Activated naive CD4-positive, alpha-beta T cell treated with anti-CD3 and anti-CD28 coated beads, Interleukin-2, amount 50 U/mL, for 72 hours (primary cell): ENCODE results near the gene ADCYAP1. TPM values are rescaled to one million over a fixed set of nuclear protein-coding genes. Genes with fewer than 3 reads are reported as not detected.
A peak's percentile ranks its signal among the peaks of the same experiment; 100 is the strongest.
"Not testable (repeated sequence)": the region's sequence is repeated elsewhere in the genome, so short reads cannot be mapped to it uniquely, and the experiment has no call there.

Experiments
- ATAC-seq, 2 donors: fragments of 150-1000 bp; cut with Tn5 transposase; 2 replicates each; pipeline ENCODE4 v1.10.0; 2021; ENCODE audit warnings: mild to moderate bottlenecking in 2 of 2, moderate library complexity in 2 of 2
- DNase-seq, 2 donors: peaks; one replicate each; pipeline ENCODE4 v3.0.0; 2021 to 2022; ENCODE audit warnings: low spot score in 2 of 2
- H3K27ac Mint-ChIP-seq, 2 donors: one replicate each; pipeline ENCODE4 v1.8.0; 2022; ENCODE audit warnings: mild to moderate bottlenecking in 2 of 2, mixed read lengths in 2 of 2
- H3K36me3 Mint-ChIP-seq, 2 donors: one replicate each; pipeline ENCODE4 v1.8.0; 2022; ENCODE audit warnings: mixed read lengths in 2 of 2
- H3K9me3 Mint-ChIP-seq, 2 donors: one replicate each; pipeline ENCODE4 v1.8.0; 2022; ENCODE audit warnings: mixed read lengths in 2 of 2
- total RNA-seq, 2 donors: library from RNA; stranded (reverse); gene quantifications; one replicate each; pipeline ENCODE4 v1.2.3, GENCODE V29; 2022

The ADCYAP1 gene
- not detected for total RNA-seq

- peaks cover 0 to under 1% of the 10 kb centered on the region in 2 donors for H3K9me3 Mint-ChIP-seq
- DNase-seq (peak in 1 of 2 donors; percentile 2), ATAC-seq (no peak)
- H3K36me3 Mint-ChIP-seq: peaks cover 0 to 21% of the 10 kb centered on the region in 2 donors
- peak within 1 kb of the TSS in 1 of 2 donors; percentile 62 for H3K27ac Mint-ChIP-seq
These were observed at the start of gene ADCYAP1 for GRCh38 chr18:904218-905090. Gene ADCYAP1 (plus strand): TSS chr18:904871. CDS start chr18:905387, 516 bp downstream.

- Mint-ChIP-seq H3K27ac (peak overlapping the region in 1 of 2 donors; percentile 30), H3K9me3 (no peaks in the 10 kb centered on the region), H3K36me3 (no peaks in the 10 kb centered on the region)
- DNase-seq: no peak
- no peak for ATAC-seq
These were observed 46.7 kb upstream of the ADCYAP1 start for GRCh38 chr18:857986-858385.

- peak in 1 of 2 donors; percentile 60 for DNase-seq
- Mint-ChIP-seq H3K9me3 (no peaks in the 10 kb centered on the region), H3K27ac (no peak overlapping the region), H3K36me3 (no peaks in the 10 kb centered on the region)
- peak; percentile 76 to 82 for ATAC-seq
These were observed 39.8 kb upstream of the ADCYAP1 start for GRCh38 chr18:864872-865273.

DNA sequence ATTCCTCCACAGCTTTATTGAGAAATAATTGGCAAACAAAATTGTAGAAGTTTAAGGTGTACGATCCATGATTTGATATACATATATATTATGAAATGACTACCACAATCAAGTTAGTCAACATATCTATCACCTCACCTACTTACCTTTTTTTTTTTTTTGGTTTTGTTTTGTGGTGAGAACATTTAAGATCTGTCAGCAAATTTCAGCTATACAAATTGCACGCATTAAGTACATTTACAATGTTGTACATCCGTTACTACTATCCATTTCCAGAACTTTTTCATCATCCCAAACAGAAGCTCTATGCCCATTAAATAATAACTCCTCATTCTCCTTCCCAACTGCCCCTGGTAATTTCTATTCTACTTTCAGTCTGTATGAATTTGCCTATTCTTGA lies 37.4 kb upstream of the ADCYAP1 start:
- DNase-seq: no peak
- H3K27ac Mint-ChIP-seq: no peak overlapping the region
- no peak for ATAC-seq
- peaks cover 0 to 8% of the 10 kb centered on the region in 2 donors for H3K9me3 Mint-ChIP-seq
- no peaks in the 10 kb centered on the region for H3K36me3 Mint-ChIP-seq

DNA sequence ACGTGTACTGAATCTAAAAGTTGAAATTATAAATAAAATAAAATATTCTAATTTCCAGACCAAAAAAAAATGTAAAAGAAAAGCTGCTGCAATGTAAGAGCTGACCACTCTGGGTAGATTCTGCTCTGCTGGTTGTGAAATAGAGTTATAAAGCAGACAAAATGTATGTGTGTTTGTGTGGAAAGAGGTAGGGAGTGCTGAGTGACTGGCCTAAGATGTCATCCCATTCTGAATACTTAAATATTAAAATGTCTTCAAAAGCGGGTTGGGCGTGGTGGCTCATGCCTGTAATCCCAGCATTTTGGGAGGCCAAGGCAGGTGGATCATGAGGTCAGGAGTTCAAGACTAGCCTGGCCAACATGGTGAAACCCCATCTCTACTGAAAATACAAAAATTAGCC lies 31.2 kb upstream of the ADCYAP1 start:
- not testable (repeated sequence) for H3K9me3 Mint-ChIP-seq, ATAC-seq, DNase-seq, H3K36me3 Mint-ChIP-seq
- H3K27ac Mint-ChIP-seq: peak overlapping the region in 1 of 2 donors; percentile 32

DNA sequence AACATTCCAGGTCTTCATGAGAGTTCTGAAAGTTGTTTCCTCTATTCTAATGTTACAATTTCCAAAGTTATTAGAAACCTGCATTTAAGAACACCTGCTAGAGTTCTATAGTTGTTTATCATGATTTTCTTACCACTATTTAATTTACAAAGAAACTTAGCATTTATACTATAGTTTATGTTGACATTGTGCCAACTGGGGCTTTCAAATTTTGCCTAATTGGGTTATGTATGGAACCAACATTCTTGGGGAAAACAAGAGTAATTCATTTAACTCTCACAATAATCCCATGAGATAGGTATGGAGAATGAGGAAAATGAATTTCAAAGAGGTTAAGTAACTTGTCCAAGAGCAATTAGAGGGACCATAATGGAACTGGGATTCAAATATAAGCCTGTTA lies 28.8 kb upstream of the ADCYAP1 start:
- Mint-ChIP-seq H3K9me3 (peaks cover 0 to 6% of the 10 kb centered on the region in 2 donors), H3K27ac (no peak overlapping the region)
- no peak for DNase-seq

GRCh38 chr18:877238-877637 lies 27.4 kb upstream of the ADCYAP1 start:
- no peak for ATAC-seq
- Mint-ChIP-seq H3K36me3 (no peaks in the 10 kb centered on the region), H3K27ac (no peak overlapping the region), H3K9me3 (no peaks in the 10 kb centered on the region)
- DNase-seq: no peak

More for the DNA sequence above, 28.8 kb upstream of the ADCYAP1 start:
- ATAC-seq: no peak
- H3K36me3 Mint-ChIP-seq: no peaks in the 10 kb centered on the region

GRCh38 chr18:886076-886475 lies 18.6 kb upstream of the ADCYAP1 start:
- no peak for ATAC-seq
- Mint-ChIP-seq H3K9me3 (no peaks in the 10 kb centered on the region), H3K27ac (no peak overlapping the region), H3K36me3 (no peaks in the 10 kb centered on the region)
- DNase-seq: no peak

DNA sequence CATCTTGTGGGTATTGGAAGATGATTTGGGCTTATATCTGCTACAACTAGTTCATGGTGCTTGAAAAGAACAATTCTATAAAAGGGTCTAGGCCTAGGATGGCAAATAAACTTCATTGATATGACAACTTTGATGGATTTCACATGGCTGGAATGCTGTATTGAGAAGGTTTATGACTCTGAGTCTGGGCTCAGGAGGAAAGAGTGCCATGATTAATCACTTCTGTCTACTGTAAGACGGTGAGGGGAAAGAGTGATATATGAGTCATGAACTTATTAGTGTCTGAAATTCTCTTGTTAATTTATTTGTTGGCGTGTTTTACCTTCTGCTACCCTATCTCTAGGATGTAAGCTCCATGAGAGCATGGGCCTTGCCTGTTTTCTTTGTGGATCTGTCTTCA lies 17.0 kb upstream of the ADCYAP1 start:
- ATAC-seq (no peak), DNase-seq (no peak)
- Mint-ChIP-seq H3K9me3 (no peaks in the 10 kb centered on the region), H3K27ac (no peak overlapping the region), H3K36me3 (no peaks in the 10 kb centered on the region)

DNA sequence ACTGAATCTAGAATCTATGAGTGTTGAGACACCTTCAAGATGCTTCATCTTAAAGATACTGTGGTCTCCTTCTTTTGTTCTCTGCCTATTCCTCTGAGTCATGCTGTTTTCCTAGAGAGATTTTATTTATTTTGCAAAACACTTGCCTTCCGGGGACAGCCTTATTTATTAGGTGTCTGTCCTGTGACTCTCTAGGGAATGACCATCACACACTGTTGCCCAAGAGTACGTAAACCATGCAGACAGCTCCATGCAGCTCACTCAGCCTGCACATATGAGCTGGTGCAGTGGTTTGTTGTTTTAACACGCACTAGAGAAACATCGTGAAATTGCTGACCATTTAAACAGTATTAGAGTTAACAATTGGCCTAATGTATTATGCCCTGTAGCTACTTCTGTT lies 12.4 kb upstream of the ADCYAP1 start:
- ATAC-seq: no peak
- no peaks in the 10 kb centered on the region for H3K9me3 Mint-ChIP-seq

GRCh38 chr18:896315-896714 lies 8.4 kb upstream of the ADCYAP1 start:
- H3K27ac Mint-ChIP-seq: no peak overlapping the region

More for the DNA sequence above, 12.4 kb upstream of the ADCYAP1 start:
- no peak for DNase-seq
- no peak overlapping the region for H3K27ac Mint-ChIP-seq
- H3K36me3 Mint-ChIP-seq: no peaks in the 10 kb centered on the region

GRCh38 chr18:901761-902160 lies 2.9 kb upstream of the ADCYAP1 start:
- Mint-ChIP-seq H3K9me3 (peaks cover 0 to 2% of the 10 kb centered on the region in 2 donors), H3K36me3 (peaks cover 0 to 17% of the 10 kb centered on the region in 2 donors), H3K27ac (no peak overlapping the region)
- ATAC-seq (no peak), DNase-seq (no peak)

More at GRCh38 chr18:896315-896714, 8.4 kb upstream of the ADCYAP1 start:
- Mint-ChIP-seq H3K9me3 (peaks cover 0 to 2% of the 10 kb centered on the region in 2 donors), H3K36me3 (no peaks in the 10 kb centered on the region)
- no peak for DNase-seq
- no peak for ATAC-seq

GRCh38 chr18:902229-902628 lies 2.4 kb upstream of the ADCYAP1 start:
- DNase-seq (no peak), ATAC-seq (no peak)
- Mint-ChIP-seq H3K36me3 (peaks cover 0 to 17% of the 10 kb centered on the region in 2 donors), H3K27ac (no peak overlapping the region), H3K9me3 (peaks cover 0 to 2% of the 10 kb centered on the region in 2 donors)

DNA sequence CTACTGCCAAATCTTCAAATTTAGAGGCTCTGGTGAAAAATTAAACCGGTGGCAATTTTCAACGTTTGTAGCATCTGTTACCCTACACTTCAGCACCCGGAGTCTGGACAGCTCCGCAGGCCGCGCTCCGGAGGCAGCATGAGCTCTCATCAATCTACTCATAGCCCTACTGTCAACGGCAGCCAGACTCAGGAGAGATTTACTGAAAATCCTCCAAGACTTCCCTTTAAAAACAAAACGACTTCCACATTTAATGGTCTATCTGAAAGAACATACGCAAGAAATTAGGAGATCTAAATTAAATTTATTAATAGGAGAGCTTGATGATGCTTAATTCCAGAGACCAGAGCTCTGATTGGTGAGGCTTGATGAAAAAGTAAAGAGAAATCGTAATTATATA lies 970 bp upstream of the ADCYAP1 start:
- peak overlapping the region in 1 of 2 donors; percentile 62 for H3K27ac Mint-ChIP-seq
- DNase-seq: peak in 1 of 2 donors; percentile 69
- ATAC-seq: no peak
- H3K36me3 Mint-ChIP-seq: peaks cover 0 to 19% of the 10 kb centered on the region in 2 donors
- peaks cover 0 to 2% of the 10 kb centered on the region in 2 donors for H3K9me3 Mint-ChIP-seq

- no peaks in the 10 kb centered on the region for H3K9me3 Mint-ChIP-seq
- H3K27ac Mint-ChIP-seq: no peak overlapping the region
- H3K36me3 Mint-ChIP-seq: peaks cover 0 to 21% of the 10 kb centered on the region in 2 donors
These were observed 756 bp downstream of the ADCYAP1 start for GRCh38 chr18:905307-905947.

GRCh38 chr18:905948-906415 lies 1.3 kb downstream of the ADCYAP1 start:
- Mint-ChIP-seq H3K36me3 (peaks cover 0 to 21% of the 10 kb centered on the region in 2 donors), H3K9me3 (no peaks in the 10 kb centered on the region), H3K27ac (no peak overlapping the region)
- DNase-seq (peak in 1 of 2 donors; percentile 1), ATAC-seq (no peak)

More at GRCh38 chr18:905307-905947, 756 bp downstream of the ADCYAP1 start:
- ATAC-seq: no peak
- peak in 1 of 2 donors; percentile 2 for DNase-seq
